Measurements from ENCODE around the gene MTA1.

GRCh38 chr14:105440554-105440900, 20.9 kb downstream of the MTA1 start:
- TF ChIP-seq CTCF (IDR thresholded peaks at IDR 0.05) (no peak), EZH2phosphoT487 (IDR thresholded peaks at IDR 0.05) (no peak)

All from neural progenitor cell (in vitro differentiated cells).